ENCODE results near the gene HACD3. TPM values are rescaled to one million over a fixed set of nuclear protein-coding genes. Genes with fewer than 3 reads are reported as not detected.
"Not testable (repeated sequence)": the region's sequence is repeated elsewhere in the genome, so short reads cannot be mapped to it uniquely, and the experiment has no call there.

HACD3 gene
- total and polyA plus RNA-seq, 2 of the 13 experiments (the other 11 are each of a cell fraction or from before 2014, with no cell fraction given), result 73.6 to 161 TPM

- TF ChIP-seq CREM (IDR thresholded peaks at IDR 0.05) (peak; percentile 40; the same call in 1 of the 2 replicates), CREM (CRISPR knock-in tag; IDR thresholded peaks at IDR 0.05) (no peak), CHD4 (IDR thresholded peaks at IDR 0.05; ENCODE audit: borderline replicate concordance, low read length) (0 out of 2 replicates have a peak, but pooled peaks have one; percentile 15), ELF3 (CRISPR knock-in tag; IDR thresholded peaks at IDR 0.05) (0 out of 2 replicates have a peak, but pooled peaks have one; percentile 8), ZNF280D (CRISPR knock-in tag; IDR thresholded peaks at IDR 0.05) (no peak), ATF1 (CRISPR knock-in tag; IDR thresholded peaks at IDR 0.05) (0 out of 2 replicates have a peak, but pooled peaks have one; percentile 23), ARID3A (IDR thresholded peaks at IDR 0.05; ENCODE audit: low read depth, low read length) (peak; percentile 9; the same call in 1 of the 2 replicates), MYNN (CRISPR knock-in tag; IDR thresholded peaks at IDR 0.05; ENCODE audit: low read depth) (no peak), YEATS2 (CRISPR knock-in tag; IDR thresholded peaks at IDR 0.05; ENCODE audit: borderline replicate concordance) (no peak), BRD4 (CRISPR knock-in tag; IDR thresholded peaks at IDR 0.05) (no peak), THYN1 (CRISPR knock-in tag; IDR thresholded peaks at IDR 0.05; ENCODE audit: borderline replicate concordance, low read depth) (no peak)
These were observed 82.9 kb downstream of the HACD3 start (continued) for GRCh38 chr15:65612949-65613744.

- H4K20me1 ChIP-seq (ENCODE audit: insufficient read depth, low read length); BruUV-seq (replicated peaks); POLR2A ChIA-PET; H3K27ac ChIP-seq (ENCODE audit: extremely low read length, insufficient read depth, low read length); DNase-seq (ENCODE audit: low spot score); H3K79me2 ChIP-seq (ENCODE audit: insufficient read depth, low read length); H3K27me3 ChIP-seq (ENCODE audit: control insufficient read depth in 1 of 2, insufficient read depth in 2 of 2, low read length in 2 of 2); in situ Hi-C loops (cut with HindIII; ENCODE audit: extremely low pct_ligation_motif_present, low pct_unique_long_range_greater_than_20kb); H3K9me3 ChIP-seq (ENCODE audit: low read length); H3K4me3 ChIP-seq (replicated peaks in 1 of 3; ENCODE audit: insufficient read depth in 1 of 3, low read depth in 2 of 3, low read length in 3 of 3); ATAC-seq; intact Hi-C loops (cut with micrococcal nuclease; ENCODE audit: unreplicated experiment); H3K4me2 ChIP-seq (ENCODE audit: low read depth, low read length); FAIRE-seq; H3K36me3 ChIP-seq (replicated peaks in 1 of 2; ENCODE audit: control insufficient read depth in 1 of 2, insufficient read depth in 2 of 2, low read length in 2 of 2); H3K9ac ChIP-seq (ENCODE audit: insufficient read depth, low read depth, low read length); H2AFZ ChIP-seq (ENCODE audit: low read length); CTCF ChIA-PET (ENCODE audit: low intra/inter-chr PET ratio, low total read pairs): not testable (repeated sequence)
- 93% methylated on average over 1 of the region's 1 CpG for WGBS (ENCODE audit: low lambda C conversion rate)
- peaks cover 20% of the 10 kb centered on the region for H3K4me1 ChIP-seq (ENCODE audit: insufficient read depth, low read length)
These were observed 85.6 kb downstream of the HACD3 start for GRCh38 chr15:65615887-65616286.

All from HepG2 (cell line).